Measurements from ENCODE around the gene SEMA3C. TPM values are rescaled to one million over a fixed set of nuclear protein-coding genes. Genes with fewer than 3 reads are reported as not detected.

Gene SEMA3C
- total RNA-seq, 2 donors from 2014 or later, result 0.09 to 0.15 TPM

DNA sequence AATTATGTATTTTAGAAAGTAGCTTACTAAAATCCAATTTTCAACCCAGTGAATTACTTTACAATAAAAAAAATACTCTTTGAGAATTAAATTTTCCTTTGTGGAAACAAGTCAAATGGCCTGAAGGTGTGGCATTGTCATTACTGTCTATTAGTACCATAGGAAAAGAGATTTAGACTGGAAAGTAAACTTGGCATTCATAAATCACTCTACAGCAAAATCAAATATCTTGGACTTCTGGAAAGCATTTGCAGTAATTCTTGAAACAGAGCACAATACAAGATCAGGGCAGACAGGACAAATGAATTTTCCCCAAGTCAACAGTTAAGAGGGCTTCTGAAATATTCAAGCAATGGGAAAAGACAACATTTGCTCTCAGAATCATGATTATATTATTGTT lies 28.0 kb upstream of the SEMA3C start:
- Histone ChIP-seq H3K9ac (ENCODE audit: extremely low read depth, low read length, poor library complexity, severe bottlenecking) (no peak overlapping the region), H3K27ac (ENCODE audit: low read depth, low read length) (no peak overlapping the region), H3K27me3 (ENCODE audit: control insufficient read depth, insufficient read depth, low read length, poor library complexity, severe bottlenecking) (no peaks in the 10 kb centered on the region), H3K4me1 (ENCODE audit: control insufficient read depth, insufficient read depth, low read length) (no peaks in the 10 kb centered on the region), H3K36me3 (ENCODE audit: control insufficient read depth, insufficient read depth, low read length) (no peaks in the 10 kb centered on the region), H3K4me3 (ENCODE audit: low read length) (no peak overlapping the region), H3K9me3 (ENCODE audit: control insufficient read depth, low read length) (no peaks in the 10 kb centered on the region)
- Mint-ChIP-seq H3K27ac (no peak overlapping the region), H3K36me3 (ENCODE audit: low read depth) (no peaks in the 10 kb centered on the region), H3K4me1 (peaks cover 9% of the 10 kb centered on the region), H3K9me3 (no peaks in the 10 kb centered on the region), H3K27me3 (ENCODE audit: insufficient read depth) (peaks cover 3% of the 10 kb centered on the region), H3K4me3 (no peak overlapping the region)
- no peak for DNase-seq
- TF ChIP-seq, protein P1, sequence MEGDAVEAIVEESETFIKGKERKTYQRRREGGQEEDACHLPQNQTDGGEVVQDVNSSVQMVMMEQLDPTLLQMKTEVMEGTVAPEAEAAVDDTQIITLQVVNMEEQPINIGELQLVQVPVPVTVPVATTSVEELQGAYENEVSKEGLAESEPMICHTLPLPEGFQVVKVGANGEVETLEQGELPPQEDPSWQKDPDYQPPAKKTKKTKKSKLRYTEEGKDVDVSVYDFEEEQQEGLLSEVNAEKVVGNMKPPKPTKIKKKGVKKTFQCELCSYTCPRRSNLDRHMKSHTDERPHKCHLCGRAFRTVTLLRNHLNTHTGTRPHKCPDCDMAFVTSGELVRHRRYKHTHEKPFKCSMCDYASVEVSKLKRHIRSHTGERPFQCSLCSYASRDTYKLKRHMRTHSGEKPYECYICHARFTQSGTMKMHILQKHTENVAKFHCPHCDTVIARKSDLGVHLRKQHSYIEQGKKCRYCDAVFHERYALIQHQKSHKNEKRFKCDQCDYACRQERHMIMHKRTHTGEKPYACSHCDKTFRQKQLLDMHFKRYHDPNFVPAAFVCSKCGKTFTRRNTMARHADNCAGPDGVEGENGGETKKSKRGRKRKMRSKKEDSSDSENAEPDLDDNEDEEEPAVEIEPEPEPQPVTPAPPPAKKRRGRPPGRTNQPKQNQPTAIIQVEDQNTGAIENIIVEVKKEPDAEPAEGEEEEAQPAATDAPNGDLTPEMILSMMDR (conservative IDR thresholded peaks at IDR 0.05), result no peak

DNA sequence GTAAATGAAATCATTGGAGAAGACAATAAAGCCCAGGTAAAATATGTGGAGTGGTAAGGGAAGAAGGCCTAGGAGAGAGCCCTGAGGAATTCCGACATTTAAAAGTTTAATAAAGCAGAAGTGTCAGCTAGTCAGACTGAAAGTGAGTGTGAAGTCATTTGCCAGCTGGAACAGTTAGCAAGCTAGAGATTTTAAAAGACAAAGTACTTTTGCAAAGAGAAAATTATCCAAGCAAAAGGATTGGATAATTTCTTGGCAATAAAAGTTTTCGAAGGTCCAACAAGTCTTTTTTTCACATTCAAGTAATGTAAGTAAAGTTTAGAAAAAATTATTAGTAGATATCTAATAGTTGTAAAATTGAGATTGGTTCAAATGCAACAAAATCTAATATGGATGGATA lies 27.1 kb upstream of the SEMA3C start:
- no peaks in the 10 kb centered on the region for H3K9me3 Mint-ChIP-seq
- H3K27me3 Mint-ChIP-seq (ENCODE audit: insufficient read depth), result peaks cover 3% of the 10 kb centered on the region
- H3K9me3 ChIP-seq (ENCODE audit: control insufficient read depth, low read length), result no peaks in the 10 kb centered on the region
- H3K4me3 ChIP-seq (ENCODE audit: low read length), result no peak overlapping the region
- H3K27ac Mint-ChIP-seq, result no peak overlapping the region
- no peaks in the 10 kb centered on the region for H3K4me1 ChIP-seq (ENCODE audit: control insufficient read depth, insufficient read depth, low read length)
- no peaks in the 10 kb centered on the region for H3K36me3 Mint-ChIP-seq (ENCODE audit: low read depth)
- H3K27me3 ChIP-seq (ENCODE audit: control insufficient read depth, insufficient read depth, low read length, poor library complexity, severe bottlenecking), result no peaks in the 10 kb centered on the region
- H3K4me1 Mint-ChIP-seq, result peaks cover 9% of the 10 kb centered on the region
- no peaks in the 10 kb centered on the region for H3K36me3 ChIP-seq (ENCODE audit: control insufficient read depth, insufficient read depth, low read length)
- H3K4me3 Mint-ChIP-seq, result no peak overlapping the region
- H3K9ac ChIP-seq (ENCODE audit: extremely low read depth, low read length, poor library complexity, severe bottlenecking), result no peak overlapping the region
- TF ChIP-seq, protein P1 (conservative IDR thresholded peaks at IDR 0.05), result no peak
- 99 to 100% methylated on average over 1 to 2 of the region's 2 CpGs for WGBS, 2 experiments (ENCODE audit: insufficient coverage in 1 of 2, insufficient read length in 1 of 2)
- no peak overlapping the region for H3K27ac ChIP-seq (ENCODE audit: low read depth, low read length)
- no peak for DNase-seq

DNA sequence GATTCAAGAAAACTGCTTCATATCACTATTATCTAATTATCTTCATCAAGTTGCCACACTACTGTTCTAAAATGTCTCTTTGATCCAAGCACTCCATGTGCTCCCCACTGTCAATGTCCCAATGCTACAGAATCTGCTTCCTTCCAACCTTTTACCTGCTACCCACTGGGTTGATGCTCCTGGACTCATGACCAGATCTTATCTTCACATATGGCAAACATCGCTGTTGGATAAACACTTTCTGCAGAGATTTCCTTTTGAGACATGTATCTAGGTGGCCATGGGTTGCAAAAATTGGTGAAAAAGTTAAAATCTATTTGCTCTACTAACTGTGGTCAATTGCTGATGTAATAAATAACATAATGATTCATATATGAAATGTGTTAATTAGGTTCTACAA lies 24.5 kb upstream of the SEMA3C start:
- no peaks in the 10 kb centered on the region for H3K9me3 Mint-ChIP-seq
- no peaks in the 10 kb centered on the region for H3K36me3 Mint-ChIP-seq (ENCODE audit: low read depth)
- H3K36me3 ChIP-seq (ENCODE audit: control insufficient read depth, insufficient read depth, low read length), result no peaks in the 10 kb centered on the region
- no peak overlapping the region for H3K4me3 ChIP-seq (ENCODE audit: low read length)
- H3K4me1 ChIP-seq (ENCODE audit: control insufficient read depth, insufficient read depth, low read length), result no peaks in the 10 kb centered on the region
- H3K9ac ChIP-seq (ENCODE audit: extremely low read depth, low read length, poor library complexity, severe bottlenecking), result no peak overlapping the region
- TF ChIP-seq, protein P1 (conservative IDR thresholded peaks at IDR 0.05), result no peak
- no peak for DNase-seq
- no peaks in the 10 kb centered on the region for H3K27me3 ChIP-seq (ENCODE audit: control insufficient read depth, insufficient read depth, low read length, poor library complexity, severe bottlenecking)
- no peak overlapping the region for H3K27ac Mint-ChIP-seq
- H3K27ac ChIP-seq (ENCODE audit: low read depth, low read length), result no peak overlapping the region
- peaks cover 9% of the 10 kb centered on the region for H3K4me1 Mint-ChIP-seq
- 100% methylated on average over 1 of the region's 1 CpG; no CpG with 5 or more reads in 1 of the 2 experiments for WGBS, 2 experiments (ENCODE audit: insufficient coverage in 1 of 2, insufficient read length in 1 of 2)
- H3K9me3 ChIP-seq (ENCODE audit: control insufficient read depth, low read length), result no peaks in the 10 kb centered on the region
- no peaks in the 10 kb centered on the region for H3K27me3 Mint-ChIP-seq (ENCODE audit: insufficient read depth)
- no peak overlapping the region for H3K4me3 Mint-ChIP-seq
